Heart left ventricle (tissue), 16 donors: ENCODE results near the gene FKBP4. TPM values are rescaled to one million over a fixed set of nuclear protein-coding genes. Genes with fewer than 3 reads are reported as not detected.

ENCODE experiments used
- ATAC-seq, 4 donors: fragments of 200-7000 bp; cut with Tn5 transposase; one replicate each; pipeline ENCODE4 v1.9.1; 2020 to 2022; ENCODE audit warnings: moderate library complexity in 4 of 4, mild to moderate bottlenecking in 3 of 4, moderate number of reproducible peaks in 1 of 4
- DNase-seq, 5 donors: peaks; one replicate each; pipeline ENCODE4 v3.0.0-alpha.2; 2020
- H3K27ac ChIP-seq, 12 donors: fragments of 200-600 bp; sonication (generic) in 4 of 12; one replicate each; pipeline versions ENCODE4 v1.5.0 to v1.8.0; 2016 to 2022; ENCODE audit warnings: mild to moderate bottlenecking in 2 of 12
- H3K27me3 ChIP-seq, 9 donors: fragments of 200-600 bp; sonication (generic) in 2 of 9; one replicate each; pipeline versions ENCODE4 v1.5.1 to v1.8.0; 2016 to 2022; ENCODE audit warnings: mild to moderate bottlenecking in 3 of 9
- H3K36me3 ChIP-seq, 9 donors: fragments of 200-600 bp; sonication (generic) in 2 of 9; one replicate each; pipeline versions ENCODE4 v1.5.0 to v1.8.0; 2018 to 2022; ENCODE audit warnings: mild to moderate bottlenecking in 2 of 9
- H3K4me1 ChIP-seq, 12 donors: fragments of 200-600 bp; sonication (generic) in 4 of 12; one replicate each; pipeline versions ENCODE4 v1.5.0 to v1.8.0; 2016 to 2022; ENCODE audit warnings: mild to moderate bottlenecking in 3 of 12
- H3K4me3 ChIP-seq, 12 donors: fragments of 200-600 bp; sonication (generic) in 4 of 12; one replicate each; pipeline versions ENCODE4 v1.5.0 to v1.8.0; 2017 to 2022; ENCODE audit warnings: mild to moderate bottlenecking in 9 of 12, moderate library complexity in 4 of 12
- H3K9me3 ChIP-seq, 12 donors: fragments of 200-600 bp; sonication (generic) in 4 of 12; one replicate each; pipeline versions ENCODE4 v1.5.0 to v1.8.0; 2016 to 2022; ENCODE audit warnings: mild to moderate bottlenecking in 1 of 12
- CTCF ChIP-seq, 12 donors: fragments of 200-600 bp; sonication (generic) in 4 of 12; IDR thresholded peaks; one replicate each; pipeline versions ENCODE4 v1.5.0 to v1.8.0; 2018 to 2022; ENCODE audit warnings: antibody characterized with exemption in 12 of 12, mild to moderate bottlenecking in 5 of 12
- POLR2A ChIP-seq, 2 donors: fragments of 450-650 bp; IDR thresholded peaks; one replicate each; pipeline ENCODE4 v1.6.1; 2017; ENCODE audit warnings: antibody characterized with exemption in 2 of 2, mild to moderate bottlenecking in 2 of 2, moderate library complexity in 2 of 2
- WGBS, 4 donors: extraction: QIAGEN DNeasy Blood & Tissue Kit in 2 of 4; methylation state at CpG; one replicate each; pipeline versions ENCODE4 v1.1.5 to v1.1.7; 2013 to 2018; 5-methylcytosine and 5-hydroxymethylcytosine counted together
- intact Hi-C, 10 donors: fragments of 100-400 bp; cut with DNase I; formaldehyde crosslinking; loops; one replicate each; pipeline versions ENCODE4 v1.11.1 to v1.14.2; 2022
- polyA plus RNA-seq, 2 donors: library from polyadenylated mRNA; stranded (reverse); fragments of 200-250 nt; gene quantifications; one replicate each; pipeline ENCODE4 v1.2.3, GENCODE V29; 2013
- total RNA-seq, 9 donors: library from RNA; depleted of rRNA in 2 of 9; stranded (reverse); fragments of >200 nt in 2 of 9; fragmentation: NEBNext Ultra II Directional in 3 of 9; extraction: Animal tissue kit (Norgen Biotek cat#: 25700) in 3 of 9; gene quantifications; one replicate each; pipeline versions ENCODE4 v1.1.0 to v1.2.4, GENCODE V29; 2016 to 2023
- donor health status: ischemic (EF 13 %, LVEDD 7.1; RV severe dilation, severe dysfunction).
- donor health status: healthy with polysubstance abuse.
- donor health status: DM: no; HTN: yes; CAD: no.
- donor health status: DM: no; HTN: no; CAD: no.
- donor health status: ischemic (EF 25% LVEDD 6.9; RV normal size, moderate dysfunction).
- donor health status: ischemic (EF 25% LVEDD 5.7; RV mildly dilated, moderate dysfunction).
- donor health status: healthy.
- donor health status: DM: yes; HTN: yes; CAD: no.
- donor health status: ischemic (EF 35%, LVEDD 5.7; RV mildly dilated, moderate dysfunction).
- donor health status: nonischemic (EF 11% LVEDD 7.7; RV severe dilation, severe dysfunction).
- donor health status: DM: yes; HTN: yes; CAD: no.
- donor health status: PGD.
- donor health status: ischemic (EF 29% LVEDD 5.4; RV normal size, mild dysfunction).
- donor health status: nonischemic (EF 23%, LVEDD 6.1; RV moderate dilation, normal function).

The FKBP4 gene
- total and polyA plus RNA-seq, 11 donors: 25.4 to 84.9 (median 44.0) TPM

- intact Hi-C loops: loop anchor here in 1 of 10 donors (5.0 kb wide), 1 partner anchor 52 kb away; no protein-coding TSS in a partner anchor
- ATAC-seq (no peak), DNase-seq (no peak)
- no peaks in the 10 kb centered on the region for H3K9me3 ChIP-seq
- TF ChIP-seq POLR2A (IDR thresholded peaks at IDR 0.05) (no peak), CTCF (IDR thresholded peaks at IDR 0.05) (no peak)
- peaks cover 0 to 97% (median 79%) of the 10 kb centered on the region in 9 donors for H3K36me3 ChIP-seq
- H3K4me1 ChIP-seq: no peaks in the 10 kb centered on the region
- H3K4me3 ChIP-seq: no peak overlapping the region
- WGBS, 4 donors: 81 to 88% (median 87%) methylated on average over 9 of the region's 9 CpGs
- H3K27me3 ChIP-seq: no peaks in the 10 kb centered on the region
- H3K27ac ChIP-seq: no peak overlapping the region
These were observed 25.7 kb downstream of the FKBP4 start for GRCh38 chr12:2820432-2820831.

- Histone ChIP-seq H3K4me3 (no peak overlapping the region), H3K4me1 (no peaks in the 10 kb centered on the region), H3K27me3 (no peaks in the 10 kb centered on the region), H3K9me3 (no peaks in the 10 kb centered on the region), H3K36me3 (peaks cover 0 to 100% (median 92%) of the 10 kb centered on the region in 9 donors), H3K27ac (no peak overlapping the region)
- WGBS, 4 donors: 75 to 80% (median 77%) methylated on average over 7 of the region's 7 CpGs
- intact Hi-C loops: loop anchor here in 1 of 10 donors (5.0 kb wide), 1 partner anchor 49 kb away; no protein-coding TSS in a partner anchor
- ATAC-seq (no peak), DNase-seq (no peak)
- TF ChIP-seq POLR2A (IDR thresholded peaks at IDR 0.05) (no peak), CTCF (IDR thresholded peaks at IDR 0.05) (no peak)
These were observed 28.7 kb downstream of the FKBP4 start for GRCh38 chr12:2823483-2823882.

- ATAC-seq (no peak), DNase-seq (no peak)
- WGBS, 4 donors: 82 to 84% (median 83%) methylated on average over 6 of the region's 6 CpGs
- Histone ChIP-seq H3K4me1 (no peaks in the 10 kb centered on the region), H3K4me3 (no peak overlapping the region), H3K9me3 (no peaks in the 10 kb centered on the region), H3K27ac (no peak overlapping the region), H3K27me3 (no peaks in the 10 kb centered on the region), H3K36me3 (peaks cover 0 to 100% (median 93%) of the 10 kb centered on the region in 9 donors)
- TF ChIP-seq CTCF (IDR thresholded peaks at IDR 0.05) (no peak), POLR2A (IDR thresholded peaks at IDR 0.05) (no peak)
- intact Hi-C loops: loop anchor here in 1 of 10 donors (5.0 kb wide), 1 partner anchor 48 kb away; no protein-coding TSS in a partner anchor
These were observed 29.8 kb downstream of the FKBP4 start for GRCh38 chr12:2824541-2824940.

- Histone ChIP-seq H3K4me3 (no peak overlapping the region), H3K27me3 (no peaks in the 10 kb centered on the region), H3K9me3 (no peaks in the 10 kb centered on the region), H3K4me1 (no peaks in the 10 kb centered on the region), H3K36me3 (peaks cover 0 to 100% (median 90%) of the 10 kb centered on the region in 9 donors), H3K27ac (no peak overlapping the region)
- no peak for ATAC-seq
- intact Hi-C loops: no loop called here
- TF ChIP-seq POLR2A (IDR thresholded peaks at IDR 0.05): no peak
- TF ChIP-seq CTCF (IDR thresholded peaks at IDR 0.05): no peak
- 74 to 86% (median 82%) methylated on average over 4 of the region's 4 CpGs for WGBS, 4 donors
- no peak for DNase-seq
These were observed 30.4 kb downstream of the FKBP4 start for GRCh38 chr12:2825132-2825531.
